HG02981 (cell line): ENCODE measurements around the gene LSM5.
"Not testable (repeated sequence)": the region's sequence is repeated elsewhere in the genome, so short reads cannot be mapped to it uniquely, and the experiment has no call there.

Experiments
- ATAC-seq: cut with Tn5 transposase; IDR thresholded peaks from one replicate; pipeline ENCODE4 v1.9.1; 2021; ENCODE audit warnings: mild to moderate bottlenecking, moderate library complexity; ENCODE audit not compliant: unreplicated experiment

LSM5 gene

DNA sequence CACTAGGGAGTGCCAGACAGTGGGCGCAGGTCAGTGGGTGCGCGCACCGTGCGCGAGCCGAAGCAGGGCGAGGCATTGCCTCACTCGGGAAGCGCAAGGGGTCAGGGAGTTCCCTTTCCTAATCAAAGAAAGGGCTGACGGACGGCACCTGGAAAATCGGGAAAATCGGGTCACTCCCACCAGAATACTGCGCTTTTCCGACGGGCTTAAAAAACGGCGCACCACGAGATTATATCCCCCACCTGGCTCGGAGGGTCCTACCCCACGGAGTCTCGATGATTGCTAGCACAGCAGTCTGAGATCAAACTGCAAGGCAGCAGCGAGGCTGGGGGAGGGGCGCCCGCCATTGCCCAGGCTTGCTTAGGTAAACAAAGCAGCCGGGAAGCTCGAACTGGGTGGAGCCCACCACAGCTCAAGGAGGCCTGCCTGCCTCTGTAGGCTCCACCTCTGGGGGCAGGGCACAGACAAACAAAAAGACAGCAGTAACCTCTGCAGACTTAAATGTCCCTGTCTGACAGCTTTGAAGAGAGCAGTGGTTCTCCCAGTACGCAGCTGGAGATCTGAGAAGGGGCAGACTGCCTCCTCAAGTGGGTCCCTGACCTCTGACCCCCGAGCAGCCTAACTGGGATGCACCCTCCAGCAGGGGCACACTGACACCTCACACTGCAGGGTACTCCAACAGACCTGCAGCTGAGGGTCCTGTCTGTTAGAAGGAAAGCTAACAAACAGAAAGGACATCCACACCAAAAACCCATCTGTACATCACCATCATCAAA lies 25.4 kb downstream of the LSM5 start:
- ATAC-seq: not testable (repeated sequence)

DNA sequence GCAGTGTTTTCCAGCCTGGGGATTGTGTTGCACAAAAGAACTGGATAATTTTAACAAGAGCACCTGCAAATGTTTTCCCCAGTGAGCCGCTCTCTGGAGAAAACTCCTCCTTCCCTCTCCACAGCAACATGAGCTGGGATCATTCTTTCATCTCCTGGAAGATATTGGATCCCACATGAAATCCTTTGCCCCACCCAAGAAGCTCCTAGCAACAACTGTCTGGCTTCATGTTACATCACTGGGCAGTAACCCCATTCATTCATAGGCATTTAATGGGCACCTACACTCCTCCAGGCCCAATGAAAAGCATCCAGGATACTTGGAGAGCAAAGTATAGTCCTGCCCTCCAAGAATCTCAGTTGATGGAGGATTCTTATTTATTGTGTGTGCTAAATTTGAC lies 27.2 kb downstream of the LSM5 start:
- no peak for ATAC-seq

DNA sequence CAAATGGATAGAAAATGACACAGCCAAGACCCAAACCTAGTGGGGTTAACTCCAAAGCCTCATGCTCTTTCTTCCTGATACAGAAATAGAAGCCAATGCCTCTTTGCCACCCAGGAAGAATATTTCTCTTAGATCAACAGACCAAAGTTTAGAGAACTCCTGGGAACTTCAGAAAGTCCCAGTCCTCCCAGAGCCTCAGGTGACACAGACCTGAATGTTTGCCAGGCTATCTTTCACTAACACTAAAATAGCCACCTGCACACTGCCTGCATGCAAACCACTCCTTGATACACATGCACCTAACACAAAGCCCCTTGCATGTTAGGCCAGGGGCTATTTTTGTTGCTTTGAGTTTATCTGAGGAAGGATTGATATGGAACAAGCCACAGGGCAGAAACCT lies 27.7 kb downstream of the LSM5 start:
- no peak for ATAC-seq

DNA sequence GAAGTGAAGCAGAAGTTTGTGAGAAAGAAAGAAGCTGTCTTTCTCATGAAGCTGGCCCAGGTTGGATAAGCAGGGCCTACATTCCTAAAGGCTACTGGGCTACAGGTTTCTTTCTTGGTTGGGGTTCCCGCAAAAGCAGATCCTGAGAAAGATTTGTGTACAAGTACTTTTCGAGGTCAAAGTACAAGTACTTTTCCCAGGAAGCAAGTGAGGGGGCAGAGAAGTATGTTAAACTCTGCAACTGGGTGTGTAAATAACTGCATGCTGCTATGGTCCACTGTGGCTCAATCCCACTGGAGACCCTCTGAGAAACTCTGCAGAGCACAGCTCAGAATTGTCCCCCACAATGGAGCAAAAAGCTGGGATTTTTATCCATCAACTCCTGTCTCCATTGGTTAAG lies 28.7 kb downstream of the LSM5 start:
- no peak for ATAC-seq

DNA sequence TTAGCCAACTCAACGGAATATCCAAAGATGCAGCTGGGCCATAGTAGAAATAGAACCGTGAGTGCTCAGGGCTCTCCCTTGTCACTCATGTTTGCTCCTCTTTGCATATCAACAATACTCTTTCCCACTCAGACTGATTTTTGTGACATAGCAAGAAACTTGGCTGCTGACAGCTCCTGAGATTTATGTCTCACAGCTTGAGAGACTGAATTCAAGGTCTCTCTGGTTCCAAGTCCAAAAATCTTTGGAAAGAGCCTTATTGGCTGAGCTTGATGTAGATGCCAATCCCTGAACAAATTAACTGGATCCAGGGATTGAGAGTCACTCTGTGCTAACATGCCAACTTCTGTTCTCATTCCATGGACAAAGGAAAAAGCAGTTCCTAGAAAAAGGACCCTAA lies 30.4 kb downstream of the LSM5 start:
- no peak for ATAC-seq

DNA sequence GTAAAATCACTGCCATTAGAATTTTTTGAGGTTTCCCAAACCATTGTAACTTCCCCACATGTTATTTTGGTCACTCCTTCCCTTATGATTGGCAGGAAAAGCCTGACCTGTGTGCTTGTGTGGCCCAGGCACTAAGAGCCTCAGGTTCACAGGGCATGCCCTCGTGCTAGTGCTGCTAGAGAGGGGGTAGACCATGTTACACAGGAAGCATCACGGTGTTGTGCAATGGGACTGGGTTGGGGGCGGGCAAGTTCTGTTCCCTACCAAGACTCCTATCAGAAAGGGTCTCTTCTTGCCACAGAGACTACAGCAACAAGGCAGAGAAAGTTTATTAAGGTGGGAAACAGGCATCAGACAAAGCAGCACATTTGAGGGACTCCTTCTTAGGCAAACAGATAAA lies 32.2 kb downstream of the LSM5 start:
- no peak for ATAC-seq

DNA sequence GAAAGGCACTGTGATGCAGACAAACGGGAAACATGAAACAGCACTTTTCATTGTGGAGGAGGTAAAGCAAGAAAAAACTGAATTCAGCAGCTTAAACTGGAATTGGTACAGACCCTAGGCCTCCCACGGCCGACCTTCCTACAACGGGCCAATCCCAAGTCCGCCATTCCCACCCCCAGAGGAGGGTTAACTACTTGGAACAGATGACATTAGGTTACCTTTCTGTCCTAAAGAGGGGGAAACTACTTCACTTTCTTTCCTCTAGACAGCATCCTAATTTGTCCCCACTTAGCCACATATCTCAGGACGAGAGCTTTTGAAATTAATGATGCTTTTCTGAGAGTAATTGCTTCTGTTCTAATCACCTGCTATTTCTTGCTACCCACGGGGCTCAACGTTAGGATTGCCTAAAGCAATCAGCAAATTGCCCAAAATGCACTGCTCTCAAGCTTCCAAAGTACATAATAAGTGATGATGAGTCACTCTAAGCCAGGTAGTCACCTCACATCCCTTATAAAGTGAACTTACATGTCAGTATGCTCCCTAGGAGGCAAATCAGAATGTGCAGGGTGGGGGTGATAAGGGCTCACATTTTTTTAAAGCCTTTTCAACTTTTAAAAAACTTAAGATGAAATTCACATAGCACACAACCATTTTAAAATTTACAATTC lies 36.7 kb downstream of the LSM5 start:
- ATAC-seq: no peak

DNA sequence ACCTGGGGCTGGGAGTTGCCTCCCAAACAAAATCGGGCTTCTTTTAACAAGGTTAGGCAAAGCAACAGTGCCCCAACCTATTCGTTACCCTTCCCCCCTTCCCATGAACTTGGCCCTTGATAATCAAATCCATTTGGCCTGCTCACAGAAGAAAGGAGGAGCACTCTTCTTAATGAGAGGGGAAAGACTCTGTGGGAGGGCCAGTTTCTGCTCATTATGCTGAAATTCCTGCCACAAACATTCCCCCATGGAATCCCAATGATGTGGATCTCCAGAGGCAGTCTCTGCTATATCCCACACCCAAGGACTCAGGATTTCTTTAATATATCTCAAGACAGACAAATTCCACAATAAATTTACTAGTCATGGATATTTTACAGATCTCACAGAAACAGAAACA lies 43.0 kb downstream of the LSM5 start:
- ATAC-seq: no peak

DNA sequence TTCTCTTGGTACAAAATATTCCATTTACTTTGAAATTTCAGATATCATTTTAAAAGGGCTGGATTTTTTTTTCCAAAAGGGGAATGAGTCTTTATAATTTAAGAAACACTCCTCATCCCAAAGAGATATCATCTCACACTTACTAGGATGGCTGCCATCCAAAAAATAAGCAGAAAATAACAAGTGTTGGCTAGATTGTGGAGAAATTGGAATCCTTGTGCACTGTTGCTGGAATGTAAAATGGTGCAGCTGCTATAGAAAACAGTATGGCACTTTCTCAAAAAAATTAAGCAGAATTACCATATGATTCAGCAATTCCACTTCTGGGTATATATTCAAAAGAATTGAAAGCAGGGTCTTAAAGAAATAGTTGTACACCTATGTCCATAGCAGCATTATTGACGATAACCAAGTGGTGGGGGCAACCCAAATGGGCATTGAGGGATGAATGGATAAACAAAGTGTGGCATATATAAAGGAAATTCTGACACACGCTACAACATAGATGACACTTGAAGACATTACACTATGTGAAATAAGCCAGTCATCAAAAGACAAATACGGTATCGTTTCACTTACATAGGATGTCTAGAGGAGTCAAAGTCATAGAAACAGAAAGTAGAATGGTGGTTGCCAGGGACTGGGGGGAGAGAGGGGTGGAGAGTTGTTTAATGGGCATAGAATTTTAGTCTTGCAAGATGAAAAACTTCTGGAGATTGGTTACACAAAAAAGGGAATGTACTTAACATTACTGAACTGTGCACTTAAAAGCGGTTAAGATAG lies 53.8 kb downstream of the LSM5 start:
- ATAC-seq: no peak
